HG02798 (cell line): Measurements from ENCODE around the gene HEBP1.

Experiments used
- ATAC-seq: cut with Tn5 transposase; IDR thresholded peaks from one replicate; pipeline ENCODE4 v1.9.1; 2021; ENCODE audit warnings: mild to moderate bottlenecking; ENCODE audit not compliant: unreplicated experiment, poor library complexity

The HEBP1 gene

DNA sequence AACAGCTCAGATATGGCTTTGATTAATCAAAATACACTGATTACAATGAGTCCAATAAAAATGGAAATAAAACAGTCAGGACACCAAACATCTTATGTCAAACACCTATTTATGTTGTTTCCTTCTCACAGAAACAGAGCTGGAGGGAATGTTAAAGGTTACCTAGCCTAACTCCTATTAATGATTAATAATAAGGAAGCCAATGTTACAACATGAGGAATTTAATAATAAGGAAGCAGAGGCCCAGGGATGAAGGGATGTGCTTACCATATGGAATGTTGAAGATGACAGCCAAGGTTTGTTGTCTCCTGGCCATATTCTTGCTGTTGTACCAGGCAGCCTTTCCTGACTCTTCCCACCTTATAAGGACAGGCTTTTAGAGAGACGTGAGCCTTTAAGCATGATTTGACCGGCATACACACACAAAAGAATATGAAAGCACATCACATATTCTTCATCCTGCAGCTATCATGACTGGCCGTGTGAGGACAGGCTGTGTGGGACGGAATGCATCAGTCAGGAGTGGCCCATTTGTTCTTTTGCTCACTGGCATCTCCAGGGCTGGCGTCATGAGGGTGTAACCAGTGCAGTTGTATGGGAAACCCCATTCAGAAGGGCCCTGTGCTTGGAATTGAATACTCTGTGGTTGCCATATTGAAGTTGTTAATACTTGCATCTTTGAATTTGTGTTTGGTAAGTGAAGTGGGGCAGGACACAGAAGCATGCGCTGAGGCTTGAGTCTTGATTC lies 45.0 kb downstream of the HEBP1 start:
- ATAC-seq, result no peak

DNA sequence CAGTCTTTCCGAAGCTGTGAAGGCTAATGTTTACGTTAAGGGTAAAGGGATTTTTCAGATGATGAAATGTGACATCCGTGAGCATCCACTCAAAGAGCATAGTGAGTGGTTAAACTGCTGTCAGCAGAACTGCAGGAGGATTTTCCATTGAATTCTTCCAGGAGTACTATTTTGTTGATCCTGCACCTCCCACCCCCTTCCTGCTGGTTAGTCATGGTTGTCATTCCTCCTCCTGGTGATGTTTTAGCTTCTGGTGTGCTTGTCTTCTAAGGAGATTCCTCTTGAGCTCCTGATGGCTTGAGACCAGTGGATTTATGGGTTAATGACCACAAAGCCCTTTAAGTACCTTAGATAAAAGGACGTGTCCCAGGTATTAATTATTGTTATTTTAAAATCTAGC lies 45.7 kb downstream of the HEBP1 start:
- ATAC-seq, result no peak

DNA sequence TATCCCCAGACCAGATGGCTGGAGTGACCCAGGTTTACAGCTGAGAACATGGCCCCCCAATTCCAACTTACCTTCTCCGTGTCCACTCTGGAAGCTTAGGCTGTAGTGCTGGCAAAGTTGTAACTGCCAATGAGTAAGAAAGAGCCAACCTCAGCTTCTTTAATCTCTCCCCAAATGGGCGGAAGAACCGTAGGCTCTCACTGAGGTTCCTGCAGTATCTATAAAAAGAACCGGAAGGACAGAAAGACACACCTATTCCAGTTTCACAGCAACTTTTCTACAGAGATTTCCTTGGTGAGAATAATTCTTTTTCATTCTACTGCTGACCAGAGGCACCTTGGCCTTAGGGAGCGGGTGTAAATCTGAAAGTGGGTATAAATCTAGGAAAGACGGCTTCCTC lies 48.0 kb downstream of the HEBP1 start, which contains the start of gene GPRC5D:
Gene GPRC5D, minus strand, starts transcription at position 135 of the 400 bp plus-strand sequence. CDS start 1,786 bp downstream, outside the sequence.
- no peak for ATAC-seq

DNA sequence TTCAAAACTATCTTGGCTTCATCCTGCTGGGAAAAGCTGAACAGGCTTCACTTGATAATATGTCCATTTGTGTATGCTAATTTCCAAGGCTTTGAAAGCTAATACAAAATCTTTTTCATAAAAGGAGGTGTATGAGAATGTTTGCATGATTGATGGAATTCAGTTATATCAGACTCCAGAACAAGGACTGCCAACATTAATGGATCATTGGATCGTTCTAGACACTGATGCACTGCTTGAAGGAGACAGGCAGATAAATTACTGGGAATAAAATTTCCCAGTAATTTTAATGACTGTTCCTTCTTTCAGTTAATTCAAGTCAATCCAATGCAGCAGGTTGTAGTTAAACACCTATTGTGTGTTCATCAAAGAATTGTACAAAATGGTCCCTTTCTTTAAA lies 48.6 kb downstream of the HEBP1 start:
- no peak for ATAC-seq

GRCh38 chr12:12947902-12948301 lies 52.2 kb downstream of the HEBP1 start:
- ATAC-seq, result no peak

GRCh38 chr12:12946686-12947355 lies 53.2 kb downstream of the HEBP1 start:
- ATAC-seq, result no peak

DNA sequence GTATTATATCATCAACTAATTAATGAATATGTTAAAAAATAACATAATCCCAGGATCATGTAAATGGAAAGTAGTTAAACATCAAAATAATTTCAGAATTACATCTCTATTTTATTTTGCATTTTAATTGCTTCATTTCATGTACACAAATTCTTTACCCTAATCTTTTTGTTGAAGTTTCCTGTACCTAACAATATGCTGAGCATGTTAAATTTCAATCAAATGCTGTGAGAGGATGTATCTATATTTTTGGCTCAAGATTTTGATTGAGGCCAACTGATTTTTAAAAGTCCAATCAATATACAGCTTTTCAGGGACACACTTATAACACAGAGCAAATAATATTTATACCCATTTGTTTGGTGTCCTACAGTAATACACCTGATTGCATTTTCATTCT lies 54.5 kb downstream of the HEBP1 start:
- no peak for ATAC-seq

DNA sequence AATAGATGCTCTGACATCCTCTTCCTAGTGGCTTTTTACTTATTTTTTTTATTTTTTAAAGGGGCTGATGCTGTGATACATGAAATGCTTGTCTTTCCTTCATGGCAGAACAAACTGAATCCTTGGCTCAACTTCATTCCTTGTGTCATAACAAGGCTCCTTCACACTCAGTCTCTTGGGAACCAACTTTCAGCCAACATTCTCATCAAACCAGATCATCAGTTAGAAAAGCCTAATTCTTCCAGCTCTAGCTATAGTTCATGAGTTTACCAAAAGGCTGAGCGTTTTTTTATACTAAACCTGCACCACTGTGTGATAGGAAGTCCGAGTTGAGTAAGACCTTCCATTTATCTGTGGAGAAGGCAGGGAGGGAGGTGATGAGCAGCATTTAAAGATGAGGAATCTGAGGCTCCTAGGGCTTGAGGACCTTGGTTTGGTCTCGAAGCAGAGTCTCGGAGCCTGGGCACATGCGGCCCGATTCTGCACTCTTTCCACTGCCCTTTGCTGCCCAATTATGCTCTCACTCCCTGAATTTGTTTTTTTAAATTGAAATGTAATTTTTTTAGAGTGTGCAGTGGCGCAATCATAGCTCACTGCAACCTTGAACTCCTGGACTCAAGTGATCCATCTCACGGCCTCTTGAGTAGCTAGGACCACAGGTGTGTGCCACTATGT lies 56.3 kb downstream of the HEBP1 start:
- no peak for ATAC-seq

GRCh38 chr12:12941450-12942350 lies 58.4 kb downstream of the HEBP1 start:
- ATAC-seq, result no peak

GRCh38 chr12:12939888-12940287 lies 60.2 kb downstream of the HEBP1 start:
- ATAC-seq, result no peak

DNA sequence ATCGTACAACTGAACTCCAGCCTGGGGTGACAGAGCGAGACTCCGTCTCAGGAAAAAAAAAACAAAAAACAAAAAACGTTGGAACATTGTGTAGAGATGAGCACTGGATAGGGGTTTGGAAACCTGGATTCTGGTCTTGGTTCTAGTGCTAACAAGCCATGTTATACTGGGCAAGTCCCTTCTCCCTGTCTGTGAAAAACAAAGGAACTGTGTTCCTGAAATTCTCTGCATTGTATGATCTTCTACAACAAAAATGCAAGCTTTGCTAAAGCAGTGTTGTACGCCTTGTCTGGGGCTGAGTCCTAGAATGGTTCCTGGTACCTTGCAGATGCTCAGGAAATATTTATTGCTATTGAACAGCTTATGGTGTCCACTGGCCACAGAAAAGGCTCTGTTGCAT lies 61.5 kb downstream of the HEBP1 start:
- ATAC-seq, result no peak

DNA sequence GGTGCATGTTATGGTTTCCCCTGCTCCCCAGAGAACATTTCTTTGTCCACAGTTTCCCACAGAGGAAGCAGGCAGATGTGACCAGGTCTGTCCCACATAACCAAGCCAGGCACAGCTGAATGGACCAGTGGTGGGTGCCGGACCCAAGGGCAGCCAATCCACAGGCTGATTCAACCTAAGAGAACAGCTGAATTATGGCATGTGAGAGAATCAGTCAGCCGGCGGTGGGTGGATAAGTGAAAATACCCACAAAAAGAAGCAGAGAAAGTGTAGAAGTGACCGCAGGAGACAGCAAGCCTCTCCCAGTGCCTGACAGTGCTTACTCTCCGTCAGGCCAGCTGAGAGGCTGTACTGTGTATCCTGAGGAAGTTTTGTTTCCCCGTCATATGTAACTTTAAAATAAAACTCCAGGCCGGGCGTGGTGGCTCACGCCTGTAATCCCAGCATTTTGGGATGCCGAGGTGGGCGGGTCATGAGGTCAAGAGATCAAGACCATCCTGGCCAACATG lies 63.0 kb downstream of the HEBP1 start:
- no peak for ATAC-seq

DNA sequence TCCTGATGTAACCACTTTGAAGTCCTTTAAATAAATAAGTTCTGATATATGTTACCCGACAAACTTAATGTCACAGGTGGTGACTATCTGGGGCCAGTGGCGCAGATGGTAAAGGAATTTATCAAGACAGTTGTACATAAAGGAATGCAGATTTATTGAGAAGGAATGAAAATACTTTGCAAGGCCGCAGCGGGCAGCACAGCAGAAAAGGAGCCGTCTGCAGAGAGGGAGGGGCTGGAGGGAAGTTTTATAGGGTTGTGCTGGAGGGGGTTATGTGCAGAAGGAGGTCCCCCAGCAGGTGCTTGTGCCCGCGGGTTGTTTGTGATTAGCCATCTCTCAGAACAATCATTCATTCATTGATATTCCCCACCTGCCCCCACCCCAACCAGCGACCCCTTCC lies 65.5 kb downstream of the HEBP1 start:
- no peak for ATAC-seq

- no peak for ATAC-seq
Observed at GRCh38 chr12:12933742-12934141, 66.3 kb downstream of the HEBP1 start.

- no peak for ATAC-seq
Observed at GRCh38 chr12:12930633-12931219, 69.3 kb downstream of the HEBP1 start.

DNA sequence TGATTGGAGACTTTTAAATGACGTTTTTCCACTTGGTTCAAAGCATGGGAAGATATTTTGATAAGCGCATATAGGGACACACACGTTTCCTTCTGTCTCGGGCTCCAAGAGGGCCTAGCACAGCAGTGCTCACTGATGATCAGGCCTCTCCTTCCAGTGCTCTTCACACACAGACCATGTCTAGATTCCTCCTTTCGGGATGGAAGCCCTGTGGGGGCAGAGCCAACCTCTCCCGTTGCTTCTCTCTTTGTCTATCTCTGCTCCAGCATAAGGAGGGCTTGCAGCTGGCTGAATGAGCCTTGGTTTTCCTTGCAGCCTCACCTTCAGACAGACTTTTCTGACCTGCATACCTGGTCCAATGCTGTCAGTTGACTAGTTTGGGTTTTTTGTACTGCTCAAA lies 70.4 kb downstream of the HEBP1 start:
- no peak for ATAC-seq

DNA sequence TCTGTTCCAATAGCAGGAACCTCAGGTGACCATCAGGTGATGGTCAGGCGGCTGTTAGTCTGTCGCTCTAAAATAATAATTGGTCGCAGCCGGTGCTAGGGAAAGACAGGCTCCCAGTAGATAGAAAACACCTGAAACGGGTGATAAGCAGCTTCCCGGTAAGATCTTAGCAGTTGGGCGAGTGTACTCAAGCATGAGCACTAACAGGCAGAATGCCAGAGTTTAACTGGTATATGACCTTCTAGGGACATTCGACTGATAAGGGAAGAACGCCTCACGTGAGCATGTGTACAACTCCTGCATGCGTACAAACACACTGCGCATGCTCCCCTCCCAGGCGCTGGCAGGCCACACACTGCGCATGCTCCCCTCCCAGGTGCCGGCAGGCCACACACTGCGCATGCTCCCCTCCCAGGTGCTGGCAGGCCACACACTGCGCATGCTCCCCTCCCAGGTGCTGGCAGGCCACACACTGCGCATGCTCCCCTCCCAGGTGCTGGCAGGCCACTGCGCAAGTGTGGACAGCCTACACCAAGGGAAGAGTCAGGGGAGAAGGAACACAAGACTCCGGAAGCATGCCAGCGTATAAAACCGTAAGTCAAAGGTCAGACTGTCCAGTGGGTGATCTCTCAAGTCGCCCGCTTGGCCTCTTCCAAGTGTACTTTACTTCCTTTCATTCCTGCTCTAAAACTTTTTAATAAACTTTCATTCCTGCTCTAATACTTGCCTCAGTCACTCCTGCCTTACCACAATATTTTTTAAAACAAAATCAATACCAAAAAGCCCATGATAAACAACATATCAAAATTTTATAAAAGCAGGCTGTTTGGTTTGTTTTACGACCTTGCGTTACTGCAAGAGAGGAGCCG lies 72.6 kb downstream of the HEBP1 start:
- ATAC-seq, result peak; percentile 81

- ATAC-seq, result no peak
Observed at GRCh38 chr12:12926571-12927071, 73.4 kb downstream of the HEBP1 start.

DNA sequence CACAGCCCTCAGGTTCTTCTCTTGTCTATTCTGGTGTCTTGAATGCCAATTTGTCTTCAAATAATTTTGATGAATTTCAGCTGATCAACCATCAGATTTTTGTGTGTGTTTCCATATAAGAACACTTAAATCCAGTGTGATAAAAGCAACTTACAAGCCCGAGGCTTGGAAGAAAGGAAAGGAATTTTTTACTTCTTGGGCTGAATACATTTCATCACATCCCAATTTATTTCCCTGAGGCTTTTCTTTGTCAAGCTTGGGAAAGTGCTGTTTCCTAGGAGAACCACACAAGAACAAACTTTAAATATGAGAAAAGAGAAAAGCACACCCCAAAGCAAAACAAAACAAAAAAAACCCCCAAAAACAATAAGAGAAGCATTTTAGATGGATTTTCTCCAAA lies 74.7 kb downstream of the HEBP1 start:
- ATAC-seq, result no peak
